TTC549 (cell line): ENCODE measurements around the gene SERGEF.

Experiments
- FAIRE-seq: peaks from 2 replicates; lab custom pipeline; 2012; peaks lifted over from hg19 to GRCh38; lab: Jason Lieb, UNC

The SERGEF gene

GRCh38 chr11:17770048-17770652 lies 242.7 kb downstream of the SERGEF start:
- no peak for FAIRE-seq

- no peak for FAIRE-seq
These were observed 243.6 kb downstream of the SERGEF start for GRCh38 chr11:17769218-17769617.

- no peak for FAIRE-seq
These were observed 244.3 kb downstream of the SERGEF start for GRCh38 chr11:17768547-17768946.

- no peak for FAIRE-seq
These were observed 244.9 kb downstream of the SERGEF start for GRCh38 chr11:17767914-17768313.

GRCh38 chr11:17767301-17767885 lies 245.5 kb downstream of the SERGEF start:
- FAIRE-seq, result no peak

GRCh38 chr11:17766590-17766989 lies 246.3 kb downstream of the SERGEF start:
- FAIRE-seq, result no peak

GRCh38 chr11:17766073-17766359 lies 246.8 kb downstream of the SERGEF start:
- no peak for FAIRE-seq

- FAIRE-seq, result no peak
These were observed 247.3 kb downstream of the SERGEF start for GRCh38 chr11:17765356-17766072.

GRCh38 chr11:17764446-17765218 lies 248.2 kb downstream of the SERGEF start:
- FAIRE-seq, result no peak

- no peak for FAIRE-seq
These were observed 249.1 kb downstream of the SERGEF start for GRCh38 chr11:17763703-17764102.

- no peak for FAIRE-seq
These were observed 249.6 kb downstream of the SERGEF start for GRCh38 chr11:17763244-17763643.

GRCh38 chr11:17762309-17762974 lies 250.4 kb downstream of the SERGEF start:
- no peak for FAIRE-seq

GRCh38 chr11:17760102-17761029 lies 252.5 kb downstream of the SERGEF start:
- no peak for FAIRE-seq

- FAIRE-seq, result no peak
These were observed 257.0 kb downstream of the SERGEF start for GRCh38 chr11:17755891-17756290.

- no peak for FAIRE-seq
These were observed 259.2 kb downstream of the SERGEF start for GRCh38 chr11:17753641-17754040.

GRCh38 chr11:17753153-17753552 lies 259.7 kb downstream of the SERGEF start:
- FAIRE-seq, result no peak

- FAIRE-seq, result no peak
These were observed 260.7 kb downstream of the SERGEF start for GRCh38 chr11:17752144-17752543.

GRCh38 chr11:17751558-17751957 lies 261.3 kb downstream of the SERGEF start:
- FAIRE-seq, result no peak

- no peak for FAIRE-seq
These were observed 262.1 kb downstream of the SERGEF start for GRCh38 chr11:17750801-17751165.

- no peak for FAIRE-seq
These were observed 262.6 kb downstream of the SERGEF start for GRCh38 chr11:17750013-17750800.
